GM21723 (cell line): ENCODE measurements around the gene KRTAP4-12.
"Not testable (repeated sequence)": the region's sequence is repeated elsewhere in the genome, so short reads cannot be mapped to it uniquely, and the experiment has no call there.

Experiments
- ATAC-seq: cut with Tn5 transposase; IDR thresholded peaks from one replicate; pipeline ENCODE4 v1.9.1; 2021; ENCODE audit warnings: mild to moderate bottlenecking, moderate library complexity; ENCODE audit not compliant: unreplicated experiment

The KRTAP4-12 gene

DNA sequence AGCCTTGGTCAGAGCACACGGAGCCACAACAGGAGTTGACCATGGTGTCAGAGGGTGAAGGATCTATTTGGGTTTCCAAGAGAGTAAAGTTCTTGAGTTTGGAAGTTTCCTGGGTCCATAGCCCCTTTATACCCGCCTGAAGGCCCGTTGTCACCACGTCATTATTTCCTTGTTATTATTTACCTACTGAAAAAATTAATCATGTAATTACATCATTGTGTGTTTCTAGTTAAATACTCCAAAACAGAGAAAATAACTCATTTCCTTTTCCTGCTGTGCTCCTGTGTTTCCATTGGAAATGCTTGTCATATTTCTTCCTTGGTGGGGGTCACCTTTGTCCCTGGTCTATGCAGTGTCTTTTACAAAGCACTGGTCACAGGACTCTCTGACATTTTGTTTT lies 25.9 kb downstream of the KRTAP4-12 start, which contains the start of gene KRTAP4-8:
Gene KRTAP4-8 (minus strand): TSS at position 101 of the 400 bp plus-strand sequence. CDS start 58 bp downstream, at position 43.
- ATAC-seq: no peak

DNA sequence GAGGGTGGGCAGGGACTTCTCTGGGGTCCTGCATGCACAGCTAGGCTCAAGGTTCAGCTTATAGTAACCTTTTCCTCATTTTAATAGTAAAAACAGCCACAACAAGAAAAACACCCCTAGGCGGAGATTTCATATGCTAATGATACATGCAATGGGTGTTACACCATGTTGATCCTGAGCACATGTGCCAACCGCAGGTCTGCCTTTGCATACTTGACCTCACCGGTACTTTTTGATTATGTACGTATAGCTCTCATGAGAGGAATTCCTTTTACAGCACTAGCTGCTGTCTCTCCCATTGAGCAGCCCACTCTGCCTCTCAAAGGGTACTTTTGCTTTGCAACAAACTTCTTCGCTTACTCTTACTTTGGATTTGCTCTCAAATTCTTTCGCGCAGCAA lies 27.9 kb downstream of the KRTAP4-12 start:
- no peak for ATAC-seq

DNA sequence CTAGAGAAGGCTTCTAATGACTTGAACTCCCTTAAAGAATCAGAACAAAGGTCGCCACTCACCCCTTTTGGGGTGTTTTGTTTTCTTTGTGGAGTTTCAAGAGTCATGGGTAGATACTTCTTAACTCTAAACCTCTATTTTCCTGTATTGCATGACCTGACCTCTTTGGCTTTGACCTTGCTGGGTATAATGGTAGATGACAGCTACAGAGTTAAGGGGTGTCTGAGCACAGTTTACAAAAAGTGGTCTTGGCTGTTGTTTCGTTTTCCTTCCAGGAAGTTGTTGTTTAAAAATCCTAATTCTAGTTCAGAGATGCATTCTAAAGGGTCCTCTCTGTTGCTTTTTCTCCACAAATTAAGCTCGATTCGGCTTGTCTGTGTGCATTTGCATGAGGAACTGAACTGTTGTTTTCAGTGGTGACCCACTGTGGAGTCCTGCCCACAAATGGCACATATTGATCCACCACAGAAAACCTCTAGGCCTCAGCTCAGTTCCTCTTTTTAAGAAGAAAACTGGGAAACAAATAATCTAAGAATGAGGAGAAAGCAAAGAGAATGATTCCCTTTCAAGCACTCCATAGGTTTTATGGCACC lies 35.1 kb downstream of the KRTAP4-12 start:
- ATAC-seq: not testable (repeated sequence)

DNA sequence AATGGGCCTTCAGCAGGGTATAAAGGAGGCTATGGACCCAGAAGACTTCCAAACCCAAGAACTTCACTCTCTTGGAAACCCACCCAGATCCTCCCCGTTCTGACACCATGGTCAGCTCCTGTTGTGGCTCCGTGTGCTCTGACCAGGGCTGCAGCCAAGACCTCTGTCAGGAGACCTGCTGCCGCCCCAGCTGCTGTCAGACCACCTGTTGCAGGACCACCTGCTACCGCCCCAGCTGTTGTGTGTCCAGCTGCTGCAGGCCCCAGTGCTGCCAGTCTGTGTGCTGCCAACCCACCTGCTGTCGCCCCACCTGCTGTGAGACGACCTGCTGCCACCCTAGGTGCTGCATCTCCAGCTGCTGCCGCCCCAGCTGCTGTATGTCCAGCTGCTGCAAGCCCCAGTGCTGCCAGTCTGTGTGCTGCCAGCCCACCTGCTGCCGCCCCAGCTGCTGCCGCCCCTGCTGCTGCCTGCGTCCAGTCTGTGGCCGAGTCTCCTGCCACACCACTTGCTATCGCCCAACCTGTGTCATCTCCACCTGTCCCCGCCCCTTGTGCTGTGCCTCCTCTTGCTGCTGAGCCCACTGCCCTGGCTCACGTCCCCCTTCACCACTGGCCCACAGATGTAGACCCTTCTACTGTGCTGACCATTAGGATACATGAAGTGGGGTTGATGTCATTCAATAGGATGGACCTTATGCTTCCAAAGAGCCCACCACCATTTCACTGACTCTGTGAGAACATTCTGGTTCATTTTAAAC lies 39.7 kb downstream of the KRTAP4-12 start, which contains the start of gene KRTAP4-7:
Gene KRTAP4-7 (plus strand): TSS at position 51 of the 757 bp plus-strand sequence. CDS start 57 bp downstream, at position 108.
- ATAC-seq: not testable (repeated sequence)

DNA sequence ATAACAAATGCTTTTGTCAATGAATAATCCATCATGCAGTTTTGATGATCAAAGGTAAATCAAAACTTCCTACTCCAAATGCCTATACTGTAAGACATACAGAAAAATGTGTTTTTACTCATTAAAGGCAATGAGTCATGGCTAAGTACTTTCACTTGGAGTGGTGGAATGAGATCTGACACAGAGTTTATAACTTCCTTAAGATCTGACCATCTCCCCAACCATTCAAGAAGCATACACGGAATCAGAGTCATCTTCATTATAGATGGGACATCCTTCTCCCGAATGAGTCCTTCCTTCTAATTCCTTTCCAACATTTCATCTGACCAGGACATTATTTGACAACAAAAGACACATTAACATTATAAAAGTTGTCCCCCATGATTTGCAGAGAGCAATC lies 40.6 kb downstream of the KRTAP4-12 start:
- ATAC-seq: not testable (repeated sequence)

DNA sequence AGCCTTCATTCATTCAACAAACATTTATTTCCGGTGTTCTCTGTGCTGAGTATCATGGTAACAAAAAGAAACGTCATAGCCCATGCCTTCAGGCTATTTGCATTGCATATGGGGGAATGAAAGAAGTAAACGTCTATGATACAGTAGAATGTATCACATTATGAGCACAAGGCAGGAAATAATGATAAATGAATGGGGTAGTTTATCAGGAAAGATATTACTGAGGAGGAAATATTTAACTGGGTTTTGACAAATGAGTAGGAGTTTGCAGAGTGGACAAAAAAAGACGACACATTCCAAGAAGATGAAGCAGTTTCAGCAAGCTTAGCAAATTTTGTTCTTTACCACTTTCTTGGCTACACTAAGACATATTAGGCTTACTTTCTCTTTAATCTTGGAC lies 41.4 kb downstream of the KRTAP4-12 start:
- no peak for ATAC-seq

DNA sequence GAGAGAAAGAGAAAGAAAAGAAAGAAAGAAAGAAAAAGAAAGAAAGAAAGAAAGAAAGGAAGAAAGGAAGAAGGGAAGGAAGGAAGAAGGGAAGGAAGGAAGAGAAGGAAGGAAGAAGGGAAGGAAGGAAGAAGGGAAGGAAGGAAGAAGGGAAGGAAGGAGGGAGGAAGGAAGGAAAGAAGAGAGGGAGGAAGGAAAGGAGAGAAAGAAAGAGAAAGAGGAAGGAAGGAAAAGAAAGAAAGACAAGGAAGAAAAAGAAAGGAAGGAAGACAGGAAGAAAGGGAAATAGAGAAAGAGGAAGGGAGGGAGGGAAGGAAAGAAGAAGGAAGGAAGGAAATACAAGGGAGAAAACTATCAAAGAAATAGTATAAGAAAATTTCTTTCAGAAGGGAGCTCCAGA lies 47.2 kb downstream of the KRTAP4-12 start:
- ATAC-seq: no peak

DNA sequence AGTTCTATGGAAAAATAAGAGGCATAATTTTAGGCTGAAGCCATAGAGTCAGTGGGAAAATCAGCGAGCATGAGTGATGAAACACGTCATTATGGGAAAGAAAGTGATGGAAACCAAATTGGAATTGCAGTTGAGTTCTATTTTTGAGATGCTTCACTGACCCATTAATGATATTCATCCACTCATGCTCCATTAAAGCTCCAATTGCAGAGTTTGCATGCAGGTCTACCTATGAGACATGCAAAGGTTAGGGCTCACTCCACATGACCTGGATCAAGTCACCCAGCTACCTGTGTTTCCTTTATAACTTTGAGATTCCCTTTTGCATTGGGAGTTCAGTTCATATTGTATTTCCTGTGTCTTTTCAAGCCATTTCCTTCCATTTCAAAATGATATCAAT lies 50.3 kb downstream of the KRTAP4-12 start:
- ATAC-seq: no peak
